GM19239 (cell line): ENCODE results near the gene ABCA4.

ENCODE experiments used
- DNase-seq: peaks from one replicate; pipeline ENCODE4 v3.0.0; 2011; ENCODE audit warnings: low spot score; ENCODE audit not compliant: insufficient read length
- FAIRE-seq: peaks from 2 replicates; lab custom pipeline; 2011; peaks lifted over from hg19 to GRCh38; lab: Jason Lieb, UNC

Gene ABCA4

GRCh38 chr1:94092210-94092613 lies 28.7 kb downstream of the ABCA4 start:
- DNase-seq, result no peak
- no peak for FAIRE-seq

DNA sequence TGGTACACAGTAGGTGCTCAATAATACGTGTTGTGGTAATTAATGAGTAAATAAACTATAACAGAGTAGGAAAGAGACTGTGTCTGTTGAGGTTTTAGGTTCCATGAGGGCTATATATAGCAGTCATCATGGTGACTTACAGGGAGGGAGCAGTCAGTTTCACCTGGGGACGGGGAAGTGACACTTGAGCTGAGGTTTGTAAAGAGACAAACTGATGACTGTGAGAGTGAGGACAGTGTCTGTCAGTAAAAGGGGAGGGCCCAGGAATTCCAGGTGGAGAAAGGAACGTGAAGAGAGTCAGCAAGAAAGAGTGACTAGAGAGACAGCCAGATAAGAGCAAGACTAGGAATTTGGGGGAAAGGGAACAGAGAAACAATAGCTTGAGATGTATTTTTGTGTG lies 30.2 kb downstream of the ABCA4 start:
- no peak for FAIRE-seq
- no peak for DNase-seq

- FAIRE-seq (no peak), DNase-seq (no peak)
Observed at GRCh38 chr1:94087193-94087592, 33.8 kb downstream of the ABCA4 start.

DNA sequence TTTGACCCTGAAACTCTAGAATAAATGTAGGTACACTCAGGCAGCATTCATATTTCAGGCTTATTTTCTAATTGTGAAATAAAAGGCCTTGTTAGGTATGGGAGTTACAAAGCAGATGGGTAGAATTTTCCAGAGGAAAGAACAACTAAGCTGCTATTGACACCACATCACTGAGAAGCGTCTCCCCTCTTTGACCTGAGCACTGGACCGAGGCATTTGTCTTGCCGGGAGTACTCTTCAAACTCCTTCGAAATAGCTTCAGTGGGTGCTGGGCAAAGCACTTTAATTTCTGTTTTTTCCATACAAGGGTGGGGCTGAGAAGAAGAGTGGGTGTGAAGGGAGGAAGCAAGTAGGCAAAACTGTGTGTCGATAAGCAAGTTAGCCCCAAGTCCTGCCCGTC lies 36.4 kb downstream of the ABCA4 start:
- FAIRE-seq, result no peak
- no peak for DNase-seq

GRCh38 chr1:94084085-94084484 lies 36.9 kb downstream of the ABCA4 start:
- FAIRE-seq (no peak), DNase-seq (no peak)

DNA sequence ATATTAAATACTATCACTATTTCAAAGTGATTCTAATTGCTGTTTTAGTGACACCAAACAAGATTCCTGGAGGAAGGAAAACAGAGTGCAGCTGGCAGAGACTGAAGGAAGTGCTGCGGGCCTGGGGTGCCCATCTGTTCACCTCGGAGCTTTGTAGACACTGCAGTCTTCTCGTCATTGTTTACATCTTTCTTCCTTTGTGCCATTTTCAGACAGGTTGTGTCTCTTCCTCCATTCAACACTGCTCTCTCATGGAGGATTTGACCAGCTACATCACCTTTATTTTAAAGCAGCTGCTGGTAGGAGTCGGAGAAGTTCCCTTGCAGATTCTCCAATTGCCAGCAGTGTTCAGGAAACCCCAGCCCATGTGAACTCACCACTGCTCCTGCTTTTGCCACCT lies 37.3 kb downstream of the ABCA4 start:
- FAIRE-seq (no peak), DNase-seq (no peak)

DNA sequence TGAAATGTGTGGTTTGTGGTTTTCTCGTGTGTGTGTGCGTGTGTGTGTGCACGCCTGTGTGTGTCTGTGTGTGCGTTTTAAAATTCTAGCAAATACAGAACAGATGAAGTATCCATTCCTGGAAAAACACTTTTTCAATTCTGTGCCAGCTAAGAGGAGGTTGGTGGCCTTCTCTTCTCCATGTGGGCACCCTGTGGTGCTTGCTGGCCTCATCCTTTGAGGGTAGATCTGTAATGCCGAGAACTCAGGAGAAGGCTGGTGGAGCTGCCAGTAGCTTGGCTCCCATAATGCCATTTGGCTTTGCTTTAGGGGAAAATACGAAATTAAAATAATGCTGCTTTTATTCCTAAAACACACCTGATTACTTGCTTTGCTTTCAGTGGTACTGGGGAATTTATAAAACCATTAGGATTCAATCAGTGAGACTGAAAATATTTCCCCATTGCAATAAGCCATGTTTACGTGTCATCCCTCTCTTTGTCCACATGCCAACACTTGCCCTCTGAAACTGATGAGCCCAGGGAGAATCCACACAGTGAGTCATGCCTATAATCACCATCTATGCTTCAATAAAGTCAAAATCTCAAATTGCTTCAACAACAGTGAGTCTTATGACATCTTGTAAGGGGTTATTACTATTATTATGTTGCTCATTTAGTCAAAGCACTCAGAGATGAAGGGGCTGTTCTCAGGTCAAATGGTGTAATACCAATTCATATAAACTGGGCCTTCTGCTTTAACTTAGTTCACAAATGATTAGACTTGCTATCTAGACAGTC lies 39.2 kb downstream of the ABCA4 start:
- no peak for DNase-seq
- FAIRE-seq, result no peak

DNA sequence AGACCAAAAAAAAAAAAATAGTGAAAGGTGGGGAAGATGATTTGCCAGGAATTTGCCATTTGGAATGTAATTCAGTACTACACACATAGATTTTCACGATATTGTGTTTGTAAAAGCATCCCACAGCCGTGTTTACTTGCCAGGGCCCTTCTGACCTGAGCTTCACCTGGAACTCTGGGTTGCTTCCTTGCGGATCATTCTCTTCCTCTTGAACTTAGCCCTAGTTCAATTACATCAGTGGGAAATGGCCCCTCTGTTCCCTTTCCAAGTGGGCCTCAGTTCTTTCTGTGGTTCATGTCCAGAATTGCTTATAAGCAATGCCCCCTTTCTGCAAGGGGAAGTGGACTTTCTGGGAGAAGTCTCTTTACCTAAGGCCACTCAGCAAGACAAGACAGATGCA lies 41.0 kb downstream of the ABCA4 start:
- FAIRE-seq (no peak), DNase-seq (no peak)

- DNase-seq (no peak), FAIRE-seq (no peak)
Observed at GRCh38 chr1:94079080-94079940, 41.6 kb downstream of the ABCA4 start.

DNA sequence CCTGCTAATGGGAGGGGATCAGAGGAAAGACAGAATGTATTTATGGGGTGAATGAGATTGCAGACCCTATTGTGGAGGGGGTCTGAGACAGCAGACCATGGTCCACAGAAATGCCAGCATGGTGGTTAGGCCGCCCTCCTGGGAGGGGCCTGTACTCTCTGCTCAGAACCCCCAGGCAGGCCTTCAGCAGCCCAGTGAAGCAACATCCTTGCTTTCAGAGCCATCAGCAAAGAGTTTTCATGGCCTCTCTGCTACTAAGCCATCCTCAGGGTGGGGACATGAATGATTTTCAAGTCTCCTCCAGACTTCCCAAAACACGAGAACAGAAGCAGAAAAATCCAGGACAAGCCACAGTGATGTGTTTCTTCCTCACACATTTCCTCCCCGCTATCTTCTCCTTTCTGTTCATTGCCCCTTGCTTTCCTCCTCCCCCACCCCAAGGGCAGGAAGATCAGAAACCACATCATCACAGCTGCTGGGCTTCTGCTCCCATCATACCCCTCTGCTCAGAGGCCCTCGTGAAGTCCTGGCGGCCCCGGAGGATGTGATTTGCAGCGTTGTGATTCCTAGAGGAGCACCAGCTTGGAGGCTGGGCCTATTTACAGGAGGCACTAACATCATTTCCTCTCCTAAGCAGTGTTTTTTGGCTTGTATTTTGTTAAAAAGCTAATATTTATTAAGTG lies 48.0 kb downstream of the ABCA4 start:
- no peak for FAIRE-seq
- no peak for DNase-seq

- FAIRE-seq (no peak), DNase-seq (no peak)
Observed at GRCh38 chr1:94071976-94072375, 49.0 kb downstream of the ABCA4 start.

- DNase-seq (no peak), FAIRE-seq (no peak)
Observed at GRCh38 chr1:94071391-94071790, 49.6 kb downstream of the ABCA4 start.

- FAIRE-seq, result no peak
- no peak for DNase-seq
Observed at GRCh38 chr1:94070865-94071264, 50.1 kb downstream of the ABCA4 start.

DNA sequence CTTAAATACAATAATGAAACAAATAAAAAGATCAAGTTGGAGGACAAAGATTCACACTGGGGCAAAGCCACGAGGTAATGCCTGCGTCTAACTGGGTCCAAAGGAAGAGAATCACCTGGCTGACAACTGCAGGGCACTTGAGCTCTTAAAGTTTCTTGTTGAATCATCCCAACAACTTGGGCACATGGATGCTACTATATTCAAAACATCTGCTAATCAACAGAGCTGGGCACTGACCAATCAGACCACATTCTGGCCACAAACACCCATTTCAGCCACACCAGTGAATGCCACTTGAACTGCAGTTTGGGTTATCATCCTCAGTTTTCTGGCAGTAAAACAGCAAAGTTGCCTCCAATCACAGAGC lies 51.0 kb downstream of the ABCA4 start:
- FAIRE-seq, result no peak
- DNase-seq, result no peak

DNA sequence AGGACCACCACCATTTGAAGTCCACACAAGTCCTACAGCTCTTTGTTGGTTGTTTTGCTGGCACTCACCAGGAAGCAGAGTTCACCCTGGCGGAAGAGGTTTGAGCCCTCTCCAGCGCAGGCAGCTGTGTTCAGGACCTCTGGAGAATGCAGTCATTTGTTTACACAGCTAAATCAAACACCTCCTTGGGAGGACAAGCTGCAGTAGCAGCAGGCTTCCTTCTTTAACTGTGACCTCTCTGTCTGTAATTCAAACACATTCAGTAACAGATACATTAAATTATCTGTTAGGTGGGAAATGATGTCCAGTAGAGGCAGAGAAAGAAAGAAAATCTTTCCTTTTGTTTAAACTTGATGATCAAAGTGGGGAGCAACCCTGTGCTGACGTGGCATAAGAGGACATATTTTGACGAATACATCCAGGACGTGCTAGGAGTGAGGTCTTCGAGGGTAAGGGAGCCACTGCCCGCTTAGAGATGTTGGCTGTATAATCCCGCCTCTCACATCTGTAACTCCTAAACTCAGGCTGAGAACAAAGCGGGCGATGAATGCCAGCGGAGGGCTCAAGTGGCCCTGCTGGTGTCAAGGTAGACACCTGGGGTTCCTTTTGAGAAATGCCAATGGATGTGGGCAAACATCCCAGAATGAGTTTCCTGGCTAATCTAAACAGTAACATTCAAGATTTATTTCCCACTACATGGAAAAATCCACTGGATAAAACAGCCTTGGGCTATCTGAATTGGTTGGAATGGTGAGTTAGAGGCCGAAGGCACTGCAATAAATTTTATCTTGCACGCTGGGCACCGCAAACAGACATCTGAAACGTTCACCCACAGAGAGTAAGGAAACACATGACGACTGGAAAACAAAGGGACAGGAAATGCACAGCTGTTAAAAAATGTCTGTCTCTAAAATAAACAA lies 51.7 kb downstream of the ABCA4 start:
- DNase-seq (no peak), FAIRE-seq (no peak)

GRCh38 chr1:94068096-94068998 lies 52.6 kb downstream of the ABCA4 start:
- no peak for FAIRE-seq

DNA sequence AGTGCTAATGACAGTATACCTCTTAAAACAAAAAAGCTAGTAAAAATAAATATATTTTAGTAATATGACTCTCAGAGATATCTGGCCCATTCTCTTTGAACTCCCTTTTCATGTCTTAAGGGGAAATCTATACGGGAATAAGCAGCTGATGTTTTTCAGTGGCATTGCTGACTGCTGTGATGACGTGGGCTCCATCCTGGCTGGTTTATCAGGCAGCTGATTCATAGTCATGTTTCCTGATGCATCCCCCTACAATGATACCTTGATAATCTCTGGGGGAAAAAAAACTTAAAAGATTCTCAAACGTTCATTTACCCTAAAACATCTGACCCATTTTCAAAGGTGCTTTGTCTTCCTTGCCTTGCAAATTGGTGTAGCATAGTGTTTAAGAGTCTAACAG lies 53.8 kb downstream of the ABCA4 start:
- FAIRE-seq (no peak), DNase-seq (no peak)

More at GRCh38 chr1:94068096-94068998, 52.6 kb downstream of the ABCA4 start:
- no peak for DNase-seq

DNA sequence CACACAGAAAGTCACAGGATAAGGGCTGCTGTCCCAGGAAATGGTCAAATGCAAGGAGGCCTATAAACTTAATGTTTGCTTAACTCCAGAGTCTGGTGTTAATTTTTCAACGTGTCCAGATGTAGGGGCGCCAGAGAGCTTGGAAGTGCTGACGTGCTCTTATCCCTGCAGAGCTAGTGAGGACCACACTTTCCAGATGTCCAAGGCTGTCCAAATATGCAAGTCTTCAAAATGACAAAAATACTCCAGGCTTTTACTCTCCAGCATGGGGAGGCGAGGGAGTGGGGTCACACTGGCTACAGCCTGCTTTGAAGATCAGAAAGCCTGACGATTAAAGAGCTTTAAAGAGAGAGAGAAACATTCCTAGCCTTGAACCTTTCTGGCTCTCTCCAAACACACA lies 57.6 kb downstream of the ABCA4 start:
- DNase-seq (no peak), FAIRE-seq (no peak)
